NB4 (cell line): Measurements from ENCODE around the gene TYW1B.
"Not testable (repeated sequence)": the region's sequence is repeated elsewhere in the genome, so short reads cannot be mapped to it uniquely, and the experiment has no call there.

ENCODE experiments used
- CTCF ChIP-seq: IDR thresholded peaks from one replicate; pipeline ENCODE4 v1.5.1; 2012; ENCODE audit warnings: low read depth, low read length
- MAX ChIP-seq: IDR thresholded peaks from 2 replicates; pipeline ENCODE4 v1.6.1; 2011; ENCODE audit warnings: low read depth, low read length
- POLR2A ChIP-seq: IDR thresholded peaks from 2 replicates; pipeline ENCODE4 v1.6.1; 2011; ENCODE audit warnings: mild to moderate bottlenecking; ENCODE audit not compliant: insufficient read length; ENCODE audit errors: extremely low read depth

- TF ChIP-seq CTCF, POLR2A, MAX: not testable (repeated sequence)
Observed at GRCh38 chr7:72852937-72853336, 24.9 kb upstream of the TYW1B start.
